Neural cell (in vitro differentiated cells): Measurements from ENCODE around the gene AGO4. TPM values are rescaled to one million over a fixed set of nuclear protein-coding genes. Genes with fewer than 3 reads are reported as not detected.
A peak's percentile ranks its signal among the peaks of the same experiment; 100 is the strongest.

ENCODE experiments used
- H2AFZ ChIP-seq: fragments of 200-600, 300-800 bp; sonication (generic), shearing (Covaris generic); 2 replicates; pipeline ENCODE4 v1.6.0; 2014; ENCODE audit warnings: low read depth, mild to moderate bottlenecking, antibody characterized with exemption, low read length, moderate library complexity
- H3F3A ChIP-seq: fragments of 200-600 bp; shearing (Covaris generic); 2 replicates; pipeline ENCODE4 v1.6.1; 2016; ENCODE audit warnings: mild to moderate bottlenecking, moderate library complexity, mixed read lengths, antibody characterized with exemption, low read length; ENCODE audit not compliant: insufficient read depth, poor library complexity, severe bottlenecking
- H3K27ac ChIP-seq: fragments of 200-600, 300-800 bp; sonication (generic), shearing (Covaris generic); 2 replicates; pipeline ENCODE4 v1.5.1; 2014; ENCODE audit warnings: mild to moderate bottlenecking, low read length, moderate library complexity
- H3K27me3 ChIP-seq: fragments of 300-800, 200-600 bp; sonication (generic), shearing (Covaris generic); 2 replicates; pipeline ENCODE4 v1.6.0; 2014; ENCODE audit warnings: mild to moderate bottlenecking, low read depth, low read length, moderate library complexity; ENCODE audit not compliant: insufficient read depth
- H3K36me3 ChIP-seq: fragments of 300-800, 200-600 bp; sonication (generic), shearing (Covaris generic); 2 replicates; pipeline ENCODE4 v1.5.1; 2014; ENCODE audit warnings: mild to moderate bottlenecking, antibody characterized with exemption, low read length, moderate library complexity; ENCODE audit not compliant: insufficient read depth
- H3K4me2 ChIP-seq: fragments of 300-800, 200-600 bp; sonication (generic), shearing (Covaris generic); 2 replicates; pipeline ENCODE4 v1.6.0; 2014; ENCODE audit warnings: mild to moderate bottlenecking, low read length
- H3K4me3 ChIP-seq: fragments of 300-800, 200-600 bp; sonication (generic), shearing (Covaris generic); 2 replicates; pipeline ENCODE4 v1.5.1; 2014; ENCODE audit warnings: mild to moderate bottlenecking, low read length, moderate library complexity
- H3K79me2 ChIP-seq: fragments of 200-600 bp; shearing (Covaris generic); replicated peaks from 2 replicates; pipeline ENCODE4 v1.6.0; 2014; ENCODE audit warnings: mild to moderate bottlenecking, low read length, moderate library complexity; ENCODE audit not compliant: insufficient read depth
- H3K9ac ChIP-seq: fragments of 300-800, 200-600 bp; sonication (generic), shearing (Covaris generic); 2 replicates; pipeline ENCODE4 v1.6.1; 2016; ENCODE audit warnings: mild to moderate bottlenecking, low read length, mixed read lengths
- H3K9me2 ChIP-seq: fragments of 200-600 bp; shearing (Covaris generic); 2 replicates; pipeline ENCODE4 v1.6.1; 2016; ENCODE audit warnings: mild to moderate bottlenecking, low read length, mixed read lengths; ENCODE audit not compliant: insufficient read depth
- H3K9me3 ChIP-seq: fragments of 200-600, 300-800 bp; sonication (generic), shearing (Covaris generic); 2 replicates; pipeline ENCODE4 v1.6.1; 2016; ENCODE audit warnings: mild to moderate bottlenecking, mixed run types, low read length, moderate library complexity, mixed read lengths
- H4K20me1 ChIP-seq: fragments of 200-600 bp; shearing (Covaris generic); 2 replicates; pipeline ENCODE4 v1.6.1; 2016; ENCODE audit warnings: mild to moderate bottlenecking, mixed run types; ENCODE audit not compliant: insufficient read depth
- CTCF ChIP-seq: fragments of 450-650 bp; IDR thresholded peaks from 2 replicates; pipeline ENCODE4 v1.5.1; 2014; ENCODE audit warnings: antibody characterized with exemption, mild to moderate bottlenecking, moderate library complexity; ENCODE audit not compliant: poor library complexity, severe bottlenecking
- EP300 ChIP-seq: fragments of 450-650 bp; conservative IDR thresholded peaks from 2 replicates; pipeline ENCODE4 v1.6.1; 2014; ENCODE audit warnings: antibody characterized with exemption, mild to moderate bottlenecking, moderate library complexity; ENCODE audit not compliant: poor library complexity, severe bottlenecking
- EZH2 ChIP-seq: fragments of 200-600, 300-800 bp; shearing (Covaris generic), sonication (generic); IDR thresholded peaks from 2 replicates; pipeline ENCODE4 v1.6.1; 2014; ENCODE audit warnings: antibody characterized with exemption, low read length, borderline replicate concordance, mild to moderate bottlenecking; ENCODE audit not compliant: insufficient read depth, poor library complexity, severe bottlenecking
- MXI1 ChIP-seq: fragments of 450-650 bp; conservative IDR thresholded peaks from 2 replicates; pipeline ENCODE4 v1.6.1; 2014; ENCODE audit warnings: antibody characterized with exemption, mild to moderate bottlenecking; ENCODE audit not compliant: poor library complexity, severe bottlenecking
- POLR2AphosphoS5 ChIP-seq: IDR thresholded peaks from 2 replicates; pipeline ENCODE4 v1.6.1; 2012
- RAD21 ChIP-seq: fragments of 450-650 bp; conservative IDR thresholded peaks from 2 replicates; pipeline ENCODE4 v1.6.1; 2014; ENCODE audit warnings: antibody characterized with exemption, mild to moderate bottlenecking, moderate library complexity
- REST ChIP-seq: IDR thresholded peaks from 2 replicates; pipeline ENCODE4 v1.6.1; 2012; ENCODE audit warnings: borderline replicate concordance
- SMC3 ChIP-seq: fragments of 450-650 bp; conservative IDR thresholded peaks from 2 replicates; pipeline ENCODE4 v1.6.1; 2014; ENCODE audit warnings: antibody characterized with exemption, mild to moderate bottlenecking, moderate library complexity; ENCODE audit not compliant: poor library complexity
- TAF1 ChIP-seq: IDR thresholded peaks from 2 replicates; pipeline ENCODE4 v1.6.1; 2012; ENCODE audit warnings: low read depth
- polyA plus RNA-seq: library from polyadenylated mRNA; depleted of rRNA; stranded (reverse); fragments of >200 nt; gene quantifications from 2 replicates; pipeline ENCODE4 v1.2.3, GENCODE V29; 2014

The AGO4 gene
- polyA plus RNA-seq, 1 donor from 2014 or later: 51.9 TPM

GRCh38 chr1:35808450-35809113 lies 766 bp downstream of the AGO4 start:
- H4K20me1 ChIP-seq: no peaks in the 10 kb centered on the region
- no peaks in the 10 kb centered on the region for H3K27me3 ChIP-seq
- H3K36me3 ChIP-seq: no peaks in the 10 kb centered on the region
- TF ChIP-seq TAF1 (no peak), SMC3 (no peak), EZH2 (no peak), POLR2AphosphoS5 (no peak), EP300 (no peak)
- H3K4me2 ChIP-seq: peak overlapping the region; percentile 85
- H3K4me3 ChIP-seq: peak overlapping the region; percentile 98
- H3K79me2 ChIP-seq: peaks cover 28% of the 10 kb centered on the region
- no peaks in the 10 kb centered on the region for H3K9me3 ChIP-seq
- no peaks in the 10 kb centered on the region for H3K9me2 ChIP-seq
- H2AFZ ChIP-seq: peak overlapping the region; percentile 69
- no peaks in the 10 kb centered on the region for H3F3A ChIP-seq
- peak overlapping the region; percentile 86 for H3K9ac ChIP-seq
- peak overlapping the region; percentile 37 for H3K27ac ChIP-seq

GRCh38 chr1:35809114-35810095 lies 1.6 kb downstream of the AGO4 start:
- Histone ChIP-seq H3K9me3 (no peaks in the 10 kb centered on the region), H2AFZ (no peak overlapping the region), H3K79me2 (peaks cover 28% of the 10 kb centered on the region), H4K20me1 (no peaks in the 10 kb centered on the region), H3F3A (no peaks in the 10 kb centered on the region), H3K4me2 (peak overlapping the region; percentile 85), H3K9me2 (no peaks in the 10 kb centered on the region), H3K27ac (peak overlapping the region; percentile 37), H3K27me3 (no peaks in the 10 kb centered on the region), H3K9ac (peak overlapping the region; percentile 86), H3K36me3 (no peaks in the 10 kb centered on the region), H3K4me3 (peak overlapping the region; percentile 98)
- no peak for TF ChIP-seq MXI1
- no peak for TF ChIP-seq TAF1
- TF ChIP-seq EZH2: no peak
- no peak for TF ChIP-seq REST
- TF ChIP-seq POLR2AphosphoS5: no peak
- TF ChIP-seq EP300: no peak
- TF ChIP-seq RAD21: no peak
- TF ChIP-seq CTCF: no peak
- no peak for TF ChIP-seq SMC3
